Suppressor macrophage treated with lipopolysaccharide for 4 hours (primary cell): ENCODE data around the gene MGST1.
"Not testable (repeated sequence)": the region's sequence is repeated elsewhere in the genome, so short reads cannot be mapped to it uniquely, and the experiment has no call there.

Experiments
- DNase-seq: peaks from one replicate; pipeline ENCODE4 v3.0.0-alpha.2; 2020

MGST1 gene

GRCh38 chr12:16358878-16359277 is 11.4 kb downstream of the MGST1 start:
- DNase-seq = peak; percentile 47

GRCh38 chr12:16359512-16360491 is 12.4 kb downstream of the MGST1 start:
- DNase-seq = peak; percentile 71

- DNase-seq = no peak
Observed at GRCh38 chr12:16361142-16361783, 13.8 kb downstream of the MGST1 start.

GRCh38 chr12:16362550-16362949 is 15.1 kb downstream of the MGST1 start:
- DNase-seq = no peak

- DNase-seq = no peak
Observed at GRCh38 chr12:16369156-16369555, 21.7 kb downstream of the MGST1 start.

GRCh38 chr12:16370096-16370495 is 22.7 kb downstream of the MGST1 start:
- DNase-seq = no peak

GRCh38 chr12:16382652-16383312 is 35.3 kb downstream of the MGST1 start:
- DNase-seq = not testable (repeated sequence)

- DNase-seq = no peak
Observed at GRCh38 chr12:16384732-16385131, 37.3 kb downstream of the MGST1 start.

- DNase-seq = peak; percentile 40
Observed at GRCh38 chr12:16385782-16386646, 38.6 kb downstream of the MGST1 start.

GRCh38 chr12:16387919-16388318 is 40.5 kb downstream of the MGST1 start:
- no peak for DNase-seq

GRCh38 chr12:16389594-16389993 is 42.1 kb downstream of the MGST1 start:
- peak; percentile 68 for DNase-seq

GRCh38 chr12:16392846-16393535 is 45.5 kb downstream of the MGST1 start:
- peak; percentile 28 for DNase-seq

GRCh38 chr12:16399101-16399500 is 51.7 kb downstream of the MGST1 start:
- no peak for DNase-seq

- DNase-seq = not testable (repeated sequence)
Observed at GRCh38 chr12:16401835-16402234, 54.4 kb downstream of the MGST1 start.

GRCh38 chr12:16407346-16407745 is 59.9 kb downstream of the MGST1 start:
- DNase-seq = peak; percentile 74
